Peyer's patch (tissue), 4 donors: Measurements from ENCODE around the gene FRYL.

Source experiments
- POLR2A ChIP-seq, 2 donors: fragments of 450-650 bp; IDR thresholded peaks; one replicate each; pipeline ENCODE4 v1.5.1; 2017; ENCODE audit warnings: antibody characterized with exemption in 2 of 2, mild to moderate bottlenecking in 2 of 2, moderate library complexity in 2 of 2
- TF ChIP-seq, protein P1 (sequence below), 6 experiments: fragments of 450-650 bp in 4 of 6; fragments of 200-600 bp in 2 of 6; sonication (generic) in 1 of 6; IDR thresholded peaks; one replicate each; pipeline ENCODE4 v1.5.1; 2017 to 2019; ENCODE audit warnings: antibody characterized with exemption in 6 of 6, mild to moderate bottlenecking in 3 of 6, moderate library complexity in 1 of 6

DNA sequence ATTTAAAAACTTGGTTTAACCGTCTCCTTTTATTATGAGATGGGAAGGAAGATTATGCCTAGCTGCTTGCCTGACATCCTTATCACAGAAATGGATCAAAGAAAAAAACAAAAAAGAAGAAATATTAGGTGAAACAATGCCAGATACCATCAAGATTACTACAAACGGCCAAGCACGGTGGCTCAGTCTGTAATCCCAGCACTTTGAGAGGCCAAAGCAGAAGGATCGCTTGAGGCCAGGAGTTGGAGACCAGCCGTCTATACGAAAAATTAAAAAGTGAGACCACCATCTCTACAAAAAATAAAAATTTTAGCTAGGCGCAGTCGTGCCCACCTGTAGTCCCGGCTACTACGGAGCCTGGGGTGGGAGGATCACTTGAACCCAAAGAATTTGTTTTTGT is 2.3 kb downstream of the FRYL start:
- TF ChIP-seq, protein P1, sequence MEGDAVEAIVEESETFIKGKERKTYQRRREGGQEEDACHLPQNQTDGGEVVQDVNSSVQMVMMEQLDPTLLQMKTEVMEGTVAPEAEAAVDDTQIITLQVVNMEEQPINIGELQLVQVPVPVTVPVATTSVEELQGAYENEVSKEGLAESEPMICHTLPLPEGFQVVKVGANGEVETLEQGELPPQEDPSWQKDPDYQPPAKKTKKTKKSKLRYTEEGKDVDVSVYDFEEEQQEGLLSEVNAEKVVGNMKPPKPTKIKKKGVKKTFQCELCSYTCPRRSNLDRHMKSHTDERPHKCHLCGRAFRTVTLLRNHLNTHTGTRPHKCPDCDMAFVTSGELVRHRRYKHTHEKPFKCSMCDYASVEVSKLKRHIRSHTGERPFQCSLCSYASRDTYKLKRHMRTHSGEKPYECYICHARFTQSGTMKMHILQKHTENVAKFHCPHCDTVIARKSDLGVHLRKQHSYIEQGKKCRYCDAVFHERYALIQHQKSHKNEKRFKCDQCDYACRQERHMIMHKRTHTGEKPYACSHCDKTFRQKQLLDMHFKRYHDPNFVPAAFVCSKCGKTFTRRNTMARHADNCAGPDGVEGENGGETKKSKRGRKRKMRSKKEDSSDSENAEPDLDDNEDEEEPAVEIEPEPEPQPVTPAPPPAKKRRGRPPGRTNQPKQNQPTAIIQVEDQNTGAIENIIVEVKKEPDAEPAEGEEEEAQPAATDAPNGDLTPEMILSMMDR (IDR thresholded peaks at IDR 0.05) = no peak
- TF ChIP-seq POLR2A (IDR thresholded peaks at IDR 0.05) = no peak
